Nephron progenitor cell (in vitro differentiated cells): Measurements from ENCODE around the gene PEA15.
A peak's percentile ranks its signal among the peaks of the same experiment; 100 is the strongest.

Source experiments
- DNase-seq: peaks from one replicate; pipeline ENCODE4 v3.0.0; 2021
- H3K27ac Mint-ChIP-seq: 2 replicates; pipeline ENCODE4 v1.8.0; 2021; ENCODE audit warnings: mild to moderate bottlenecking, moderate library complexity, mixed read lengths
- H3K27me3 Mint-ChIP-seq: 2 replicates; pipeline ENCODE4 v1.8.0; 2021; ENCODE audit warnings: mild to moderate bottlenecking, low read depth, mixed read lengths; ENCODE audit not compliant: poor library complexity
- H3K36me3 Mint-ChIP-seq: 2 replicates; pipeline ENCODE4 v1.8.0; 2021; ENCODE audit warnings: low read depth, mixed read lengths
- H3K4me1 Mint-ChIP-seq: 2 replicates; pipeline ENCODE4 v1.8.0; 2021; ENCODE audit warnings: mixed read lengths
- H3K4me3 Mint-ChIP-seq: 2 replicates; pipeline ENCODE4 v1.8.0; 2021; ENCODE audit warnings: mild to moderate bottlenecking, moderate library complexity, mixed read lengths
- H3K9me3 Mint-ChIP-seq: 2 replicates; pipeline ENCODE4 v1.8.0; 2021; ENCODE audit warnings: mild to moderate bottlenecking, moderate library complexity, mixed read lengths
- CTCF ChIP-seq: fragments of 200-600 bp; sonication (generic); IDR thresholded peaks from 2 replicates; pipeline ENCODE4 v1.5.0; 2021; ENCODE audit warnings: antibody characterized with exemption

Gene PEA15

DNA sequence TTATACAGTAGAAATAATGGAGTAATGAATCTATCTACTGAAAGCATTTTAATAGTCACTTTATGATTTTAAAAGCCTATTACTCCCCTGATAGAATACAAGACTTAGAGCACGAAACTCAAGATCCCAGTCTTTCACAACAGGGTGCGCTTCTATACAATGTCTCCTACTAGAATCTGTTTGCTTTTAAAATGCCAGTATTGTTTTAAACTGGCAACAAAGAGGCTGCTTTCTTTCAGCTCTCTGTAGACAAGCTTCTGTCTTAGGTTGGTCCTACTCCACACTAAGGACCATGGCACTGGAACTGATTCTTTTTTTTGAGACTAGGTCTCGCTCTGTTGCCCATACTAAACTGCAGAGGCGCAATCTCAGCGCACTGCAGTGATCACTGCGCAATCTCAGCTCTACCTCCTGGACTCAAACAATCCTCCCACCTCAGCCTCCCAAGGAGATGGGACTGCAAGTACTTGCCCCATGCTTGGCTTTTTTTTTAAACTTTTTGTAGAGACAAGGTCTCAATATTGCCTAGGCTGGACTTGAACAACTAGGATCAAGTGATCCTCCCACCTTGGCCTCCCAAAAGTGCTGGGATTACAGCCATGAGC, 52.3 kb downstream of the PEA15 start:
- peaks cover 40% of the 10 kb centered on the region for H3K36me3 Mint-ChIP-seq
- peak overlapping the region; percentile 25 for H3K27ac Mint-ChIP-seq
- peaks cover 4% of the 10 kb centered on the region for H3K9me3 Mint-ChIP-seq
- H3K4me3 Mint-ChIP-seq: no peak overlapping the region
- no peaks in the 10 kb centered on the region for H3K27me3 Mint-ChIP-seq
- no peak for TF ChIP-seq CTCF
- peaks cover 54% of the 10 kb centered on the region for H3K4me1 Mint-ChIP-seq
- no peak for DNase-seq

GRCh38 chr1:160258177-160258798, 53.1 kb downstream of the PEA15 start:
- peaks cover 53% of the 10 kb centered on the region for H3K4me1 Mint-ChIP-seq
- H3K27ac Mint-ChIP-seq: peak overlapping the region; percentile 95
- TF ChIP-seq CTCF: no peak
- DNase-seq: no peak
- H3K36me3 Mint-ChIP-seq: peaks cover 33% of the 10 kb centered on the region
- peaks cover 4% of the 10 kb centered on the region for H3K9me3 Mint-ChIP-seq
- H3K27me3 Mint-ChIP-seq: no peaks in the 10 kb centered on the region
- H3K4me3 Mint-ChIP-seq: peak overlapping the region; percentile 99

GRCh38 chr1:160260406-160261382, 55.5 kb downstream of the PEA15 start:
- Mint-ChIP-seq H3K36me3 (peaks cover 15% of the 10 kb centered on the region), H3K4me1 (peaks cover 59% of the 10 kb centered on the region), H3K27me3 (peaks cover 17% of the 10 kb centered on the region), H3K27ac (peak overlapping the region; percentile 95), H3K4me3 (peak overlapping the region; percentile 99), H3K9me3 (peaks cover 4% of the 10 kb centered on the region)
- no peak for TF ChIP-seq CTCF
- DNase-seq: peak; percentile 26

GRCh38 chr1:160261556-160261892, 56.3 kb downstream of the PEA15 start:
- peaks cover 4% of the 10 kb centered on the region for H3K9me3 Mint-ChIP-seq
- peak overlapping the region; percentile 99 for H3K4me3 Mint-ChIP-seq
- peaks cover 15% of the 10 kb centered on the region for H3K36me3 Mint-ChIP-seq
- peak overlapping the region; percentile 95 for H3K27ac Mint-ChIP-seq
- DNase-seq: peak; percentile 27
- no peak for TF ChIP-seq CTCF
- peaks cover 24% of the 10 kb centered on the region for H3K27me3 Mint-ChIP-seq
- H3K4me1 Mint-ChIP-seq: peaks cover 54% of the 10 kb centered on the region

DNA sequence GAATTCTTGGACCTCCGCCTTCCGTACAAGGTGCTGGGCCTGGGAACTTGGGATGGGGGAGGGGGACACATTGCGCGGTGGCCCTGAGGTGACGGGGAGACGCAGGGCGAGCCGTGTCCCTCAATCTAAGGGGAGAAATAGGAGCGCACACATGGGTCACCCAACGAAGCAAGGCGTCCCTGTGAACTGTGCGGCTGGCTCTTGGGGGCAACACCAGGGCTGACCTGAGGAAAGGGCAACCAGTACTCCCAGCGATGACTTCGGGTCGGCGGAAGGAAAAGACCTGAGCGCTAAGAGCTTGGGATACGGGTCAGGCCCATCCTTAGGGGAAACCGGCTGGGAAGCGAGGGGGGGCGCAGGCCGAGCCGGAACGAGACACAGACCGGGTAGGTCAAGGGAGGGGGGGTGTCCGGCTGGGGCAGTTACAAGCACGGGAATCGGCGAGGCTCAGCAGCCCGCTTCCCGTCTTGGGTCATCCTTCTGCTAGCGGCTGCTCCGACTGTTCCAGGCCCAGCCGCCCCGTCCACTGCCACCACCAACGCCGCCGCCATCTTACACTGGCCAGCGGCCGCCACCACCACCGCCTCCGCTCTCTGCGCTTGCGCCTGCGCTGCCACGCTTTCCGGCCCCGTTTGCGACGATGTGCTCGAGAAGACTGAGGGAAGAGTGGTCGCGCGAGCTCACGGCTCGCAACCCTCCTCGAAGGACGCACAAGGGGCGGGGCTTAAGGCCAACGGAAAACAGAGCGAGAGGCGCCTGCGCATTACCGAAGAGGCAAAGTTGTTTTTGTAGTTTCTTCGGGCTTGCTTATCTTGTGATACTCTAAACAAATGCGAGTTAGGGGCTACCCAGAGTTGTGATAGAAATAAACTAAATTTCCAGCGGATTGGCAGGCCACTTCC, 57.0 kb downstream of the PEA15 start, which contains the start of gene DCAF8:
Gene DCAF8, minus strand, starts transcription at position 657 of the 902 bp plus-strand sequence. CDS start 18,541 bp downstream, outside the sequence.
- Mint-ChIP-seq H3K9me3 (peaks cover 4% of the 10 kb centered on the region), H3K27ac (peak within 1 kb of the TSS; percentile 95), H3K27me3 (peaks cover 29% of the 10 kb centered on the region), H3K4me1 (peaks cover 50% of the 10 kb centered on the region), H3K4me3 (peak within 1 kb of the TSS; percentile 99), H3K36me3 (peaks cover 15% of the 10 kb centered on the region)
- DNase-seq: peak; percentile 98
- TF ChIP-seq CTCF: no peak
